Neural cell (in vitro differentiated cells): Measurements from ENCODE around the gene BUD23. TPM values are rescaled to one million over a fixed set of nuclear protein-coding genes. Genes with fewer than 3 reads are reported as not detected.

Source experiments
- H2AFZ ChIP-seq: fragments of 200-600, 300-800 bp; sonication (generic), shearing (Covaris generic); 2 replicates; pipeline ENCODE4 v1.6.0; 2014; ENCODE audit warnings: low read depth, mild to moderate bottlenecking, antibody characterized with exemption, low read length, moderate library complexity
- H3F3A ChIP-seq: fragments of 200-600 bp; shearing (Covaris generic); 2 replicates; pipeline ENCODE4 v1.6.1; 2016; ENCODE audit warnings: mild to moderate bottlenecking, moderate library complexity, mixed read lengths, antibody characterized with exemption, low read length; ENCODE audit not compliant: insufficient read depth, poor library complexity, severe bottlenecking
- H3K27ac ChIP-seq: fragments of 200-600, 300-800 bp; sonication (generic), shearing (Covaris generic); 2 replicates; pipeline ENCODE4 v1.5.1; 2014; ENCODE audit warnings: mild to moderate bottlenecking, low read length, moderate library complexity
- H3K27me3 ChIP-seq: fragments of 300-800, 200-600 bp; sonication (generic), shearing (Covaris generic); 2 replicates; pipeline ENCODE4 v1.6.0; 2014; ENCODE audit warnings: mild to moderate bottlenecking, low read depth, low read length, moderate library complexity; ENCODE audit not compliant: insufficient read depth
- H3K36me3 ChIP-seq: fragments of 300-800, 200-600 bp; sonication (generic), shearing (Covaris generic); 2 replicates; pipeline ENCODE4 v1.5.1; 2014; ENCODE audit warnings: mild to moderate bottlenecking, antibody characterized with exemption, low read length, moderate library complexity; ENCODE audit not compliant: insufficient read depth
- H3K4me2 ChIP-seq: fragments of 300-800, 200-600 bp; sonication (generic), shearing (Covaris generic); 2 replicates; pipeline ENCODE4 v1.6.0; 2014; ENCODE audit warnings: mild to moderate bottlenecking, low read length
- H3K4me3 ChIP-seq: fragments of 300-800, 200-600 bp; sonication (generic), shearing (Covaris generic); 2 replicates; pipeline ENCODE4 v1.5.1; 2014; ENCODE audit warnings: mild to moderate bottlenecking, low read length, moderate library complexity
- H3K79me2 ChIP-seq: fragments of 200-600 bp; shearing (Covaris generic); replicated peaks from 2 replicates; pipeline ENCODE4 v1.6.0; 2014; ENCODE audit warnings: mild to moderate bottlenecking, low read length, moderate library complexity; ENCODE audit not compliant: insufficient read depth
- H3K9ac ChIP-seq: fragments of 300-800, 200-600 bp; sonication (generic), shearing (Covaris generic); 2 replicates; pipeline ENCODE4 v1.6.1; 2016; ENCODE audit warnings: mild to moderate bottlenecking, low read length, mixed read lengths
- H3K9me2 ChIP-seq: fragments of 200-600 bp; shearing (Covaris generic); 2 replicates; pipeline ENCODE4 v1.6.1; 2016; ENCODE audit warnings: mild to moderate bottlenecking, low read length, mixed read lengths; ENCODE audit not compliant: insufficient read depth
- H3K9me3 ChIP-seq: fragments of 200-600, 300-800 bp; sonication (generic), shearing (Covaris generic); 2 replicates; pipeline ENCODE4 v1.6.1; 2016; ENCODE audit warnings: mild to moderate bottlenecking, mixed run types, low read length, moderate library complexity, mixed read lengths
- H4K20me1 ChIP-seq: fragments of 200-600 bp; shearing (Covaris generic); 2 replicates; pipeline ENCODE4 v1.6.1; 2016; ENCODE audit warnings: mild to moderate bottlenecking, mixed run types; ENCODE audit not compliant: insufficient read depth
- EP300 ChIP-seq: fragments of 450-650 bp; conservative IDR thresholded peaks from 2 replicates; pipeline ENCODE4 v1.6.1; 2014; ENCODE audit warnings: antibody characterized with exemption, mild to moderate bottlenecking, moderate library complexity; ENCODE audit not compliant: poor library complexity, severe bottlenecking
- EZH2 ChIP-seq: fragments of 200-600, 300-800 bp; shearing (Covaris generic), sonication (generic); IDR thresholded peaks from 2 replicates; pipeline ENCODE4 v1.6.1; 2014; ENCODE audit warnings: antibody characterized with exemption, low read length, borderline replicate concordance, mild to moderate bottlenecking; ENCODE audit not compliant: insufficient read depth, poor library complexity, severe bottlenecking
- MXI1 ChIP-seq: fragments of 450-650 bp; conservative IDR thresholded peaks from 2 replicates; pipeline ENCODE4 v1.6.1; 2014; ENCODE audit warnings: antibody characterized with exemption, mild to moderate bottlenecking; ENCODE audit not compliant: poor library complexity, severe bottlenecking
- POLR2AphosphoS5 ChIP-seq: IDR thresholded peaks from 2 replicates; pipeline ENCODE4 v1.6.1; 2012
- RAD21 ChIP-seq: fragments of 450-650 bp; conservative IDR thresholded peaks from 2 replicates; pipeline ENCODE4 v1.6.1; 2014; ENCODE audit warnings: antibody characterized with exemption, mild to moderate bottlenecking, moderate library complexity
- SMC3 ChIP-seq: fragments of 450-650 bp; conservative IDR thresholded peaks from 2 replicates; pipeline ENCODE4 v1.6.1; 2014; ENCODE audit warnings: antibody characterized with exemption, mild to moderate bottlenecking, moderate library complexity; ENCODE audit not compliant: poor library complexity
- TAF1 ChIP-seq: IDR thresholded peaks from 2 replicates; pipeline ENCODE4 v1.6.1; 2012; ENCODE audit warnings: low read depth
- polyA plus RNA-seq: library from polyadenylated mRNA; depleted of rRNA; stranded (reverse); fragments of >200 nt; gene quantifications from 2 replicates; pipeline ENCODE4 v1.2.3, GENCODE V29; 2014
- TF ChIP-seq, protein P1 (sequence below): fragments of 450-650 bp; IDR thresholded peaks from 2 replicates; pipeline ENCODE4 v1.5.1; 2014; ENCODE audit warnings: antibody characterized with exemption, mild to moderate bottlenecking, moderate library complexity; ENCODE audit not compliant: poor library complexity, severe bottlenecking
- TF ChIP-seq, protein P2 (sequence below): IDR thresholded peaks from 2 replicates; pipeline ENCODE4 v1.6.1; 2012; ENCODE audit warnings: borderline replicate concordance

BUD23 gene
- polyA plus RNA-seq, 1 donor from 2014 or later, result 82.9 TPM

GRCh38 chr7:73646785-73647724 is 36.3 kb upstream of the BUD23 start:
- Histone ChIP-seq H3K27ac (no peak overlapping the region), H3K9me2 (no peaks in the 10 kb centered on the region), H3K9ac (no peak overlapping the region), H3K79me2 (no peaks in the 10 kb centered on the region), H2AFZ (no peak overlapping the region), H4K20me1 (no peaks in the 10 kb centered on the region), H3K27me3 (peaks cover 44% of the 10 kb centered on the region), H3K9me3 (no peaks in the 10 kb centered on the region), H3K4me3 (peak overlapping the region; percentile 65), H3F3A (no peaks in the 10 kb centered on the region), H3K36me3 (no peaks in the 10 kb centered on the region), H3K4me2 (no peak overlapping the region)
- TF ChIP-seq MXI1 (no peak), EP300 (no peak), RAD21 (no peak), POLR2AphosphoS5 (no peak), TAF1 (no peak), EZH2 (no peak), SMC3 (no peak)
- TF ChIP-seq, protein P1, sequence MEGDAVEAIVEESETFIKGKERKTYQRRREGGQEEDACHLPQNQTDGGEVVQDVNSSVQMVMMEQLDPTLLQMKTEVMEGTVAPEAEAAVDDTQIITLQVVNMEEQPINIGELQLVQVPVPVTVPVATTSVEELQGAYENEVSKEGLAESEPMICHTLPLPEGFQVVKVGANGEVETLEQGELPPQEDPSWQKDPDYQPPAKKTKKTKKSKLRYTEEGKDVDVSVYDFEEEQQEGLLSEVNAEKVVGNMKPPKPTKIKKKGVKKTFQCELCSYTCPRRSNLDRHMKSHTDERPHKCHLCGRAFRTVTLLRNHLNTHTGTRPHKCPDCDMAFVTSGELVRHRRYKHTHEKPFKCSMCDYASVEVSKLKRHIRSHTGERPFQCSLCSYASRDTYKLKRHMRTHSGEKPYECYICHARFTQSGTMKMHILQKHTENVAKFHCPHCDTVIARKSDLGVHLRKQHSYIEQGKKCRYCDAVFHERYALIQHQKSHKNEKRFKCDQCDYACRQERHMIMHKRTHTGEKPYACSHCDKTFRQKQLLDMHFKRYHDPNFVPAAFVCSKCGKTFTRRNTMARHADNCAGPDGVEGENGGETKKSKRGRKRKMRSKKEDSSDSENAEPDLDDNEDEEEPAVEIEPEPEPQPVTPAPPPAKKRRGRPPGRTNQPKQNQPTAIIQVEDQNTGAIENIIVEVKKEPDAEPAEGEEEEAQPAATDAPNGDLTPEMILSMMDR, result no peak
- TF ChIP-seq, protein P2, sequence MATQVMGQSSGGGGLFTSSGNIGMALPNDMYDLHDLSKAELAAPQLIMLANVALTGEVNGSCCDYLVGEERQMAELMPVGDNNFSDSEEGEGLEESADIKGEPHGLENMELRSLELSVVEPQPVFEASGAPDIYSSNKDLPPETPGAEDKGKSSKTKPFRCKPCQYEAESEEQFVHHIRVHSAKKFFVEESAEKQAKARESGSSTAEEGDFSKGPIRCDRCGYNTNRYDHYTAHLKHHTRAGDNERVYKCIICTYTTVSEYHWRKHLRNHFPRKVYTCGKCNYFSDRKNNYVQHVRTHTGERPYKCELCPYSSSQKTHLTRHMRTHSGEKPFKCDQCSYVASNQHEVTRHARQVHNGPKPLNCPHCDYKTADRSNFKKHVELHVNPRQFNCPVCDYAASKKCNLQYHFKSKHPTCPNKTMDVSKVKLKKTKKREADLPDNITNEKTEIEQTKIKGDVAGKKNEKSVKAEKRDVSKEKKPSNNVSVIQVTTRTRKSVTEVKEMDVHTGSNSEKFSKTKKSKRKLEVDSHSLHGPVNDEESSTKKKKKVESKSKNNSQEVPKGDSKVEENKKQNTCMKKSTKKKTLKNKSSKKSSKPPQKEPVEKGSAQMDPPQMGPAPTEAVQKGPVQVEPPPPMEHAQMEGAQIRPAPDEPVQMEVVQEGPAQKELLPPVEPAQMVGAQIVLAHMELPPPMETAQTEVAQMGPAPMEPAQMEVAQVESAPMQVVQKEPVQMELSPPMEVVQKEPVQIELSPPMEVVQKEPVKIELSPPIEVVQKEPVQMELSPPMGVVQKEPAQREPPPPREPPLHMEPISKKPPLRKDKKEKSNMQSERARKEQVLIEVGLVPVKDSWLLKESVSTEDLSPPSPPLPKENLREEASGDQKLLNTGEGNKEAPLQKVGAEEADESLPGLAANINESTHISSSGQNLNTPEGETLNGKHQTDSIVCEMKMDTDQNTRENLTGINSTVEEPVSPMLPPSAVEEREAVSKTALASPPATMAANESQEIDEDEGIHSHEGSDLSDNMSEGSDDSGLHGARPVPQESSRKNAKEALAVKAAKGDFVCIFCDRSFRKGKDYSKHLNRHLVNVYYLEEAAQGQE, result no peak

GRCh38 chr7:73647725-73648592 is 35.4 kb upstream of the BUD23 start:
- H3K9me2 ChIP-seq, result no peaks in the 10 kb centered on the region
- H2AFZ ChIP-seq, result no peak overlapping the region
- no peaks in the 10 kb centered on the region for H3F3A ChIP-seq
- H3K27ac ChIP-seq, result no peak overlapping the region
- H3K9me3 ChIP-seq, result no peaks in the 10 kb centered on the region
- no peaks in the 10 kb centered on the region for H4K20me1 ChIP-seq
- H3K4me3 ChIP-seq, result peak overlapping the region; percentile 65
- H3K27me3 ChIP-seq, result peaks cover 44% of the 10 kb centered on the region
- H3K9ac ChIP-seq, result peak overlapping the region; percentile 39
- no peak overlapping the region for H3K4me2 ChIP-seq
- no peak for TF ChIP-seq POLR2AphosphoS5
- TF ChIP-seq, protein P1, result peak; percentile 44
- TF ChIP-seq, protein P2, result no peak
- TF ChIP-seq EZH2, result no peak
- no peak for TF ChIP-seq RAD21
- TF ChIP-seq MXI1, result no peak
- no peak for TF ChIP-seq EP300
- peak; percentile 24 for TF ChIP-seq SMC3
- no peak for TF ChIP-seq TAF1
- H3K79me2 ChIP-seq, result no peaks in the 10 kb centered on the region
- H3K36me3 ChIP-seq, result no peaks in the 10 kb centered on the region
